K562 (cell line): ENCODE data around the gene GRID2IP. TPM values are rescaled to one million over a fixed set of nuclear protein-coding genes. Genes with fewer than 3 reads are reported as not detected.

Experiments used
- E2F8 ChIP-seq: fragments of 450-650 bp; IDR thresholded peaks from 2 replicates; pipeline ENCODE4 v1.7.1; 2018; ENCODE audit warnings: mild to moderate bottlenecking, low read depth; ENCODE audit not compliant: partially characterized antibody
- ETS1 ChIP-seq: conservative IDR thresholded peaks from 2 replicates; pipeline ENCODE4 v1.6.1; 2011; ENCODE audit warnings: low read depth, mild to moderate bottlenecking, low read length; ENCODE audit not compliant: control insufficient read depth
- FOXJ2 ChIP-seq: fragments of 200-800 bp; sonication (Bioruptor generic); IDR thresholded peaks from 2 replicates; pipeline ENCODE4 v1.6.1; 2016; ENCODE audit warnings: missing genetic modification characterization, missing compliant biosample characterization
- ILK ChIP-seq: fragments of 450-650 bp; IDR thresholded peaks from 2 replicates; pipeline ENCODE4 v1.6.1; 2016; ENCODE audit warnings: missing genetic modification characterization, low read depth, mild to moderate bottlenecking, missing compliant biosample characterization, moderate library complexity, borderline replicate concordance
- MBD2 ChIP-seq: sonication (generic); IDR thresholded peaks from 2 replicates; pipeline ENCODE4 v1.6.1; 2016; ENCODE audit warnings: low read depth, borderline replicate concordance
- PHF20 ChIP-seq: fragments of 450-650 bp; IDR thresholded peaks from 2 replicates; pipeline ENCODE4 v1.6.1; 2018; ENCODE audit not compliant: partially characterized antibody
- POLR2AphosphoS2 ChIP-seq: IDR thresholded peaks from 2 replicates; pipeline ENCODE4 v1.6.1; 2012; ENCODE audit warnings: low read length, improper control_type of control experiment
- POLR2G ChIP-seq: fragments of 200-400 bp; formaldehyde crosslinking; IDR thresholded peaks from 2 replicates; pipeline ENCODE4 v1.6.1; 2017; ENCODE audit warnings: low read depth, mild to moderate bottlenecking, antibody characterized with exemption, low read length, moderate library complexity
- TCFL5 ChIP-seq: fragments of 250-450 bp; sonication (Bioruptor Pico); conservative IDR thresholded peaks from 2 replicates; pipeline ENCODE4 v1.6.1; 2021; ENCODE audit warnings: mild to moderate bottlenecking, moderate library complexity, matching md5 sums
- TFAP4 ChIP-seq: sonication (generic); formaldehyde crosslinking; IDR thresholded peaks from 2 replicates; pipeline ENCODE4 v1.8.0; 2022; ENCODE audit warnings: missing genetic modification reagents, mild to moderate bottlenecking, moderate library complexity, borderline replicate concordance
- ZBTB40 ChIP-seq, 2 experiments: fragments of 450-650 bp in 1 of 2; sonication (generic) in 1 of 2; formaldehyde crosslinking in 1 of 2; IDR thresholded peaks; 2 replicates each; pipeline versions ENCODE4 v1.7.1 to v1.9.0; 2016 to 2022; ENCODE audit warnings: inconsistent platforms in 1 of 2, mild to moderate bottlenecking in 1 of 2, missing genetic modification reagents in 1 of 2
- ZSCAN29 ChIP-seq: fragments of 450-650 bp; IDR thresholded peaks from 2 replicates; pipeline ENCODE4 v1.6.1; 2017
- polyA plus RNA-seq, 8 experiments: library from polyadenylated mRNA; depleted of rRNA in 4 of 8; stranded (reverse) in 5 of 8; unstranded in 3 of 8; fragments of >200 nt; fragmentation: Nextera tagmentation in 2 of 8; fragmentation: Illumina TruSeq in 1 of 8; extraction: Ambion mirVana in 2 of 8; extraction: Trizol in 1 of 8; gene quantifications; 2 replicates each; pipeline versions ENCODE4 v1.2.1 to v1.2.3, GENCODE V29; 2011 to 2014; ENCODE audit warnings: inconsistent platforms in 1 of 8, missing spikeins in 1 of 8
- total RNA-seq, 7 experiments: library from RNA; depleted of rRNA in 6 of 7; stranded (reverse); fragments of >200 nt in 6 of 7; fragmentation: Illumina TruSeq in 2 of 7; extraction: Trizol in 2 of 7; gene quantifications; 2 replicates each; pipeline versions ENCODE4 v1.2.1 to v1.2.3, GENCODE V29; 2011 to 2021; ENCODE audit warnings: low replicate concordance in 1 of 7

Gene GRID2IP
- total and polyA plus RNA-seq, 9 of the 15 experiments (the other 6 are each of a cell fraction or from before 2014, with no cell fraction given) = not detected

- peak; percentile 98 for TF ChIP-seq ZBTB40 (IDR thresholded peaks at IDR 0.05)
- TF ChIP-seq ZBTB40 (CRISPR knock-in tag; IDR thresholded peaks at IDR 0.05) = no peak
- TF ChIP-seq POLR2AphosphoS2 = peak; percentile 43; the same call in 1 of the 2 replicates
- no peak for TF ChIP-seq FOXJ2 (tag)
- peak; percentile 79 for TF ChIP-seq E2F8
- TF ChIP-seq TCFL5 = no peak
- TF ChIP-seq PHF20 = peak; percentile 95
- TF ChIP-seq ETS1 = peak; percentile 73
- peak; percentile 71 for TF ChIP-seq MBD2
- TF ChIP-seq TFAP4 (CRISPR knock-in tag) = peak; percentile 86
- TF ChIP-seq ILK (tag) = no peak
- no peak for TF ChIP-seq ZSCAN29
- TF ChIP-seq POLR2G = peak; percentile 96
These were observed 26.3 kb upstream of the GRID2IP start, which contains the start of gene ZDHHC4 (continued) for GRCh38 chr7:6577369-6578113.
